Activated CD4-positive, alpha-beta T cell treated with anti-CD3 and anti-CD28 coated beads, Interleukin-2, amount 50 U/mL, for 4 hours (primary cell): Measurements from ENCODE around the gene FCAMR.

ENCODE experiments used
- DNase-seq, 2 experiments: peaks; one replicate each; pipeline ENCODE4 v3.0.0-alpha.2; 2020

Gene FCAMR

DNA sequence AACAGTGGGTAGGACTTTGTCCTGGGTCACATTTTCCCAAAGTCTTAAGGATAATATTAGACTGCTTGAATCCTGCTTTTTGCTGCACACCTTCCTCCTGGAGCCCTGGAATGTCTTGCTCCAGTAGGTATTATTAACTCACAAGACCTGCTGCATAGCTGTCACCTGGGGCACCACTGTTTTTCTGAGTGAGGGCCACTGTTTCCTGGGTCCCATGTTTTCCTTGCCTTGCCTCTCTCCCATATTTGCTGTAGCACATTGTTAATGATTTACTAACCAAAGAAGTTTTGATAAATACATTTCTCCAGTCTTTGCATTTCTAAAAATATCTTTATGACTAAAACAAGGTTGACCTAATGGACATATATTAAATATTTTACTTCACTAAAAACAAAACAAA, 22.5 kb upstream of the FCAMR start:
- no peak for DNase-seq

DNA sequence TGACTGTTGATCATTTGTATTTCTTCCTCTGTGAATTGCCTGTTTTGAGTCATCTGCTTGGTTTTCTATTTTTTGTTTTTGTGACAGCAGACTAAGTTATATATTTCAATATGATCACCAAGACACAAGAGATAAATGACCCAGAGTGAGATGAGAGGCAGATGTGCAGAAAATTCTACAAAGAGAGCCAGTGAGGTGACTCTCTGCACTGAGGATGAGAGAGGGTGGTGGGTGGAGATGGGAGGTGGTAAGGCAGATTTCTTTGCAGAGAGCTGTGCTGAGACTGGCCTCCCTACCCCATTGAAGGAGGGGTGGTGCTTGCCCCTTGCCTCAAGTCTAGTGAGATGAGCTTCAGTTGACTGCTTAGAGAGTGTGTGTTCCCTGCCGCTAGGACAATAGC, 17.6 kb upstream of the FCAMR start:
- DNase-seq, result no peak

DNA sequence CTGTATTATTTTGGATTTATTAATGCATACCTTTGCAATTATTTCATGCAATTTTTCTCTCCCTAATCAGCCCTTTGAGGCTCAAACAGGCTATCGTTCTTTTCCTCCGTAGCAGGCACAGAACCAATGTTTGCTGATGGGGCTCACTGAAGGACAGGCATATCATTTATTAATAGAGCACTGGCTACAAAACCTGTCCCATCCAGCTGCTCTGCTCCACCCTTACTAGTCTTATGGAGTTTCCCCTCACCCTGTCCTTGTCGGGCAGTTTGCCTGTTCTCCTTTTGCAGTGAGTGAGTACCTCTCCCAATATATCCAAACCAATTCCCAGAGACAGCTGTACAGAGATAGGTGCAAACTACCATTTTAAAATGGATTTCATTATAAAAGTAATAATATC, 16.6 kb upstream of the FCAMR start:
- no peak for DNase-seq

DNA sequence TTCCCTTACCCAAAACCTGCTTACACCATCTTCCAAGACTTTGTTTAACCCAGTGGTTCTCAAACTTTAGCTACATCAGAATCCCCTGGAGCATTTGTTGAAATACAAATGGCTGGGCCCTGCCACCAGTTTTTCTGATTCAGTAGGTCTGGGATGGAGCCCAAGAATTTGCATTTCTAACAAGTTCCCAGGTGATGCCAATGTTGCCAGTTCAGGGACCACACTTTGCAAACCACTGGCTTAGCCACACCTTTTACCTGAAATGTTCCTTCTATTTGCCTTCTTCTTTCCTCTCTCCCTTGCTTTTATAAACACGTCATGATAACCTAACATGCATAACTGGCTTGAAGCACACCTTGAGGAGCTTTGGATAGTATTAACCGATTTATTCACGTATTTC, 16.1 kb upstream of the FCAMR start:
- no peak for DNase-seq

DNA sequence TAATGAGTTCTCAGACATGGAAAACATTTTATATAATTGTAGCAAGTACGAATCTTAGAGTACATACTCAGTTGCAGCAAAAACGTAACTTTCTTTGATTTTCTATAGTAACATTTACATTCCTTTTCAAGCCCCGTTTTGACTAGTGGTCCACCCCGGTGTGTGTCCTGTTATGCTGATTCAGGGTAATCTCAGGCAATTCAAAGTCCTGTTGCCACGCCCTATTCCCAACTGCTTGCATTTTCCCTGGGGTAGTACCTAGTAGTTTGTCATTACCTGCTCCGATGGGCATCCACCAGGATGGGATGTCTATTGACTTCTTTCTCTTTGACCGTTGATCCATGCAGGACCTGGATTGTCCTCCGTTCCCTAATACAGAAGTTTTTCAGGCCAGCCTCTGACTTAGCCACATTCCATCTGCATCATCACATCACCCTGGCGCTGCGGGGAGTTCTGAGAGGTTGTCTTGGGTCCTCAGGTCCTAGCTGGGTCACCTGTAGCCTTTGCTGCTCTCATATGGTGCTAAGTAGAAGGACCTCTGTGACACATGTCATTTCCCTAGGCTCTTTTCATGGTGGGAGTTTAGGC, 15.0 kb upstream of the FCAMR start:
- DNase-seq, result no peak

DNA sequence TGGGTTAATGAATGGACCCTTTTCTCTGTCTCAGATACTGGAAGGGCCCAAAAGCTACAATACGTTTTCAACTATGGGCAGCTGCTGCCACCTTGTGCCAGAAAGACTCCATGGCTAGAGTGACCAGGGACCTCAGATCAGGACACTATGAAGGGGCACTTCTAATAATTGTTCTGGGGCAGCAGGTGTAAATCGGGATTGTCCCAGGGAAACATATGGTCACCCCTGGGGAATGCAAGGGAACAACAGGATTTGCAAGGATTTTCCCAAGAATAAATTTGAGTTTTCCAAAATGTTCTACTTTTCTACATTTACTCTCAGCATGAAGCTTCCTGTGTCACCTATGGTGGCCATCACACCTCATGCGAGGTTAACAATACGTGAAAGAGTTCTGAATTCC, 12.0 kb upstream of the FCAMR start:
- peak; percentile 51 to 58 for DNase-seq

DNA sequence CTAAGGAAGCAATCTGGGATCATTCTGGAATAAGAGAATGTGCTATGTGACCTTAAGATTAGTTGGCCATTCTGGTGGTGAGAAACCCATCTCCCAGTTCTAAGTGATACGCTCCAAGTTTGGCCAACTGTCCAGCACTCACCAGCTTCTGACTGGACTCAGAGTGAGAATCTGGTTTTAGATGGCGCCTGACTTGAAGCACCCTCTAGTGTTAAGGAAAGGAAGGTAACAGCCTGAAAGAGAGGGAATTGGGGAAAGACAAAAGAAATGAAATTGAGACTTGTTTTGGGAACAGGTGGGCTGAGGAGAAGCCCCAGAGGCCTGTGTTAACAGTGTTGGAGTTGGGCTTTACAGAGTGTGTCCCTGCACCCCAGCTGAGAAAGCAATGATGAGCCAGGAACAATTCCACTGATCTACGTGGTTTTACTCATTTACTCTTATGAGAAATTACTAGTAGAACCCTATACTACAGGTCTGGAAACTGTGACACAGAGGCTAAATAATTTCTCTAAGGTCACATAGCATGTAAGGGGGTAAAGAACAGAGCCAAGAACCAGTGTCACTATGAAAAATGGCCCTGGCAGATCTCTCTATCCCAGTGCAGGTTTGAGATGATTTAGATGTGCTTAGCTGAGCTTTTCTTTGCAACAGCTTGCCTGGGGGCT, 9.3 kb upstream of the FCAMR start:
- no peak for DNase-seq

DNA sequence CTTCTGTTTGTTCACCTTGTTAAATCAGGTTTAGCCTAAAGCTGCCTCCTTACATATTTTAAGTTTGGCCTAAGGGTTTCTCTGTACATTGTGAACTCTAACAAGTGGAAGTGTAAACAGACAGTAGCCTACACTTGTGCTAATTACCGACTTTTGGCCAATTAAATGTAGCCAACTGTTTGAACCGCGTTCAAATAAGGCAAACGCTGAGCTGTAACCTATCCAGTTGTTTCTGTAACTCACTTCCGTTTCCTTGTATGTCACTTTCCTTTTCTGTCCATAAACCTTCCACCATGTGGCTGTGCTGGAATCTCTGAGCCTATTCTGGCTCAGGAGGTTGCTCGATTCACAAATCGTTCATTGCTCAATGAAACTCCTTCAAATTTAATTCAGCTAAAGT, 8.0 kb upstream of the FCAMR start:
- DNase-seq, result no peak

DNA sequence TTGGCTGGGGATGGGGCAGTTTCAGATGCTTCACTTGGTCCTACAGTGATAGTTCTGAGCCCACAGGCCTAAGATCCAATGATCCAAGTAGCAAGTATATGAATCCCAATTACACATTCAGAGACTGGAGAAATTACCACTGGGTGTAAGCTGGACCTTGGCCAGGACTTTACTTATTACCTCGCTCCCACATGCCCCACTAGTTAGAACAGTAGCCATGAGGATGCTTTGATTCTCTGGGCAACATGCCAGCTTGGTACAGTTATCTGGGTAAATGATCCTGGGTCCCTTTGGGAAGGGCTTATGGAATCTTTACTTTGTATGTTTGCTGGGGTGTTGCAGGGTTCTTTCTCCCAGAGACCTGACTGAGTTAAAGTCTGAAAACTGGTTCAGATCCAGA, 5.0 kb upstream of the FCAMR start:
- no peak for DNase-seq

DNA sequence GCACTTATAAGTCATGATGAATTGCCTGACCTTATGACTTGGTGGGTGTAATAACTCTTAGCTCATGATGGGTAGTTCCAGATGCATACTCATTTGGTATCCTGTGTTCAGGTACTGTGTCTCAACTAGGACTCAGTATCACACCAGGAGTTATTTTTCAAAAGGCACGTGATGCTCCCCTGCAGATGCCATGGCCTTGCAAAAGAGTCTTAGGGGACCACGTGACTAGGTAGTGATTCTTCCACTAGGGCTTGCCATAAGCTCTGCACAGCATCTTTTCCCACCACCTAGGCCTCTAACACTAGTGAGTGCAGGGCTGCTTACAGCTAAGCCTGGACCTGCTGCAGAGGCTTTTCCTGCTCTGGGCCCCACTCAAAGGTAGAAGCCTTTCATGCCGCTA, 3.9 kb upstream of the FCAMR start:
- no peak for DNase-seq

DNA sequence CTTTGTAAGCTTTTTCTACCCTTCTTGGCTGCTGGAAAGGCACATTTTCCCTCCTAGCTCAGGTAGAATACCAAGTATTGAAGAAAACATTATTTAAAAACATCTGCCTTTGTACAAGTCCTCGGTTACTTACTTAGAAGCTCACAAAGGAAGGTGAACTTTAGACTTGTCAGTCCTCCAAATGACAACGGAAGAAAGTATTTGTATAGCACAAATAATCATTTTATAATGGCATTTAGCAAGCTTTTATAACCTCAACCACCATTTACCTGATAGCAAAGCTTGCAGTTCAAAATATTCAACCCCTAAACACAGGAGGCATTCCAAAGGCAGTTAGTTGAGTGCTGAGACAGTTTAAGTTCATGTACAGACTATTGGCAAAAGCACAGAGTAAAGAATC, 2.5 kb upstream of the FCAMR start:
- no peak for DNase-seq

DNA sequence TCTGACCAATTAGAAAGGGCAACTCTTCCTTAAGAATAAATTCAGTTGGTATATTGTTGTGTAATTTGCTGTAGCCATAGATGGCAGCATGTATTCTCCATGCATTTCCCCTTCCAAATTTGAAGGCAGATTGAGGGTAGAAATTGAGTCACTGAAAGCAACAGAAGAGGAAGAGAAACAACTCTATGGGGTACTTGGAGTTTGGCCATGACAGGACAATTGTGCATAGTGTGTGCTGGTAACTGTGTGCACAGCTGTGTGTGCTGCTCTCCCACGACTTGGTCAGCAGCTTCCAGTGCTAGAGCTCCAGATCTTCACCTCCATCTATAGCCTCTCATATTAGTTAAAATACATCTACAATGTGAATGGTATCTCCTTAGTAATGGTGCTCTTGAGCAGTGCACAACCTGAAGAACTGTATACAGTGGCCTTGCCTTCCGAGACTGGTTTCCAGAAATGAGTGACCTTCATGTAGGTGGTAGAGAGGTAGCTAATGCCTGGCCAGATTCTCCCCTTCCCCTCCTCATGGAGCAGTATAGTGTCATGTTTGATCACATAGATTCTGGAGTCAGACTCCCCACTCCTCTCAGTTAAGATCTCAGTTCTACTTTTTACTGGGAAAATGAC, 882 bp upstream of the FCAMR start:
- no peak for DNase-seq

DNA sequence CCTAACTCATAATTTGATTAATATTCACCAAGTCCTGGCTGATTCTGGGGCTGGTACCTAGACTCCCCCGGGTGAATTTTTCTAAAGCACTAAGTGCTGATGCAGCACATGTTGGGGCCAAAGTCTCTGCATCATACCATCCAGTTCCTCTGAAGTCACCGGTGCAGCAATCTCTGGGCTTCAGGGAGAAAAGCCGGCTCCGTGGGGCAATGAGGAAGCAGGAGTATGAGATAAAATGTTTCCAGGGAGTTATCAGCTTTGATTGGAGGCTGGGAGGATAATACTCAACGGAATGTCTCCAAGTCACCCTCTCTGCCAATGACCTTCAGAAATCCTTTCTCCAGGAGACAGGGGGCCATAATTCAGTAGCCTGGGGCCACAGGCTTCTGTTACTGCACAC, 1.2 kb downstream of the FCAMR start:
- DNase-seq, result no peak

DNA sequence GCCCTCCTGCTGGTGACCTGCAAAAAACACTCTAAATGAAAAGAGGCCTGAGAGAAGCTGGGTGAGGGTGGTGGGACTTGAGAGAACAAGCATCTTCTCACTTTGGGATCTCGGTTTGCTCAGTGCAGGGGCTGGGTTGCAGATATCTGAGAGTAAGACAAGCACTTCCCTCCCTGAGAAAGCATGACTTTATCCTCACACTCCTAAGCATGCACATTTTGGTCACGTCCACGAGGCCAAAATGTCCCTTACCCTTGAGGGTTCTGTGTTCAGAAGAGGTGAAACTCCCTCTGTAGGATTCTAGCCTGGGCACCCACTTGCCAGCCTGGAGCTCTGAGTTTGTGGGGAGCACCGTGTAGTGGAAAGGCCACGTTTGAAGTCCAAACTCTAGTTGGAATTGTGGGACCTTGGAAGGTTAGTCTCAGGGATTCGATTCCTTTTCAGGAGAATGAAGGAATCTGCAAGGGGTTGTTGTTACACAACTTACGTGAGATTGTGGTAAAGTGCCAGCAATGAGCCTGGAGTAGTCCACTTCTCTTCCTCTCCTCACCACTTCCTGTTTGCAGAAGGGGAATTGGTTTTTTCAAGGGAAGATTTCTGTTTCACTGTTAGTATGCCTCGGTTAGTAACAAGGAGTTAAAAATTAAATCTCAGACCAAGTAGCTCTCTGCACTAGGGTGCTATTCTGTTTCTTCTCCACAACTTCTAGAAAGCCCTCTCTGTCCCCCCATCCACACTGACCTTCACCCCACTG, 3.0 kb downstream of the FCAMR start:
- no peak for DNase-seq

DNA sequence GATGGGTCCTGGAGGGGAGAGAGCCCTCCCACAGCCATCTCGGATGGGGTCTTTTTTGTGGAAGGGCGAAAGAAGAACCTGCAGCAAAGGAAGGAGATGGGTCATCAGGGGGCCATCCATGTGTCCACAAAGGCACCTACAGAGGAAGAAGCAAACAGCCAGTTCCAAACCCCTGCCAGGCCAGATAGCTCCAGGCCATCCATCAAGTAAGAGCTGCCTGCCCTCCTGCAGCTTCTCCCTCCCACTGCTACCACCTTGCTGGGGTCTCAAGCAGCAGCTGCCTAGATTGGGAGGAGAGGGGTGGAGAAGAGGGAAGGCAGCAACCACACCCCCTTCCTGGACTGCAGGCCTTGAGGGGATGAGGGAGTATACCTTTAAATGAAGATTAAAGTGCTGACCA, 4.5 kb downstream of the FCAMR start:
- DNase-seq, result no peak

DNA sequence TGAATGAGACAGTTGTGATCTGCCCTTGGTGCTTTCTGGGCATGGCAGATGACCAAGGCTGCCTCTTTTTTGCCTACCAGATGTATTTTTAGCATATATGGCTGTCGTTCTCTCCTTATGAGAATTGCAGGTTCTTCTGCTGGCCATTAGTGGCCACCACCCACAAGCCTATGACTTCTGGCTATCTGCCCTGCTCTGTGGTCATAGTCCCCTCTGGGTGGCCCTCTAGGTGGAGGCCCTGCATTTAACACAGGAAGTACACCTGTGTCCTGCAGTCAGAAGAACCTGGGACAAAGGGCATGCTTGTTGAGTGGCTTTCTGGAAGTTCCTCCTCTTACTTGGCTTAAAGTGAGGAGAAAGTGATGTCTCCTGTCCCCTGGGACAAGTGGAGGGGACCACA, 6.5 kb downstream of the FCAMR start:
- no peak for DNase-seq

DNA sequence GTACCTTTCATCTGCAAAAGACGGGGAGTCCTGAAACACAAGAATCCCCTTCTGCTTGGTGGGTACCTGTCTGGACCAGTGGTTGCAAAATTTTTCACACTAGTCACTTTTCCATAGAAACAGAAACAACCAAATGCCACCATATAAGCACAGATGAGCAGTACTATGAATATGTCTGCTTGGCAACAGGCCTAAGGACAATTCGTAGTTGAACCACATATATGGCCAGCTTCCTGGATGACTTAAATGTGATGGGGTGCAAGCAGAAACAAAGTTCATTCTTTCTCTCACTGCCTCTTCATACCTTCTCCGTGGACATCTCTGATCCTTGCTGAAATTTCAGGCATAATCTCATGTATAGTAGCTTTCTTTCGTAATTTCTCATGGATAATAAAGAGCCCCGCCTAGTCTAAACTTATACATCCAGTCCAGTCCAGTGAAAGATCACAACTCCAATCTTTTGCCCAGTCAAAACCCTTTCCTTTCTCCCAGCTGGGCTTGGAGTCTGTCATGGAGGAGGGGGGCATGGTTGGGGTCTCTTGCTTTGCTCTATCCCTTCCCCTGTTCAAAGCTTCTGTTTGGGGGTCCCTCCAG, 7.0 kb downstream of the FCAMR start:
- no peak for DNase-seq

DNA sequence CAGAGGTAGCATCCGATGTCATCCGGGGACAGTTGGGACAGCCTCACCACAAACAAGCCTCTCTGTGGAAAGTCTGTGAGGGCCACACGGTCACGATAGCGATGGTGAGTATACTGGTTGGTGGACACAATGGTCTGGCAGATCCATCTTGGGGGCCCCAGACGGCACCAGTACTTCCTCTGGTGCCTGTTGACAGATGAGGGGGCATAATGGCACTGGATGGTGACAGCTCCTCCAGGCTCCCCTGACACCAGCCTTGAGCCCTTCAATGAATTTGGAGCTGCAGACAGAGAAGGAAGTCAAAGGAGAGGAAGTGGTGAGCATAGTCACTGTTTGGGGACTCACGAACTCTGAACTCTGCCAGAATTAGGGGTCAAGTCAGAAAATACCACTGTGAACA, 8.0 kb downstream of the FCAMR start:
- DNase-seq, result no peak

DNA sequence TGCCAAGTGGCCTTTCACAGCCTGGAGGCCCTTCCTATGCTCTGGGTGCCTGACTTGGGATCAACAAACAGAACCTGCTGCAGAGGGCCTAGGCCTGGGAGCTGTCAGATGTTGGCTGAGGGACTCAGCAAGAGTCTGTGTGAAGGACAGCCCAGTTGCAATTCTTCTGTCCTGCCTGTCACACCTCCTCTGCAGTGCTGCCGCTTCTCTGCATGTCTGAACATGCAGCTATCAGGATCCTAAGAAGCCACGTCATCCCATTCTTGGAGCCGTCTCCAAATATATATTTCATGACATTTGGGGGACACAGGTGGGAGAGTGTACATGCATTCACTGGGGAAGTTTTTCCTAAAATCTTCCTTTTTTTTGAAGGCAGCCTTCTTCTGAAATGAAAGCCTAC, 8.6 kb downstream of the FCAMR start:
- DNase-seq, result no peak

DNA sequence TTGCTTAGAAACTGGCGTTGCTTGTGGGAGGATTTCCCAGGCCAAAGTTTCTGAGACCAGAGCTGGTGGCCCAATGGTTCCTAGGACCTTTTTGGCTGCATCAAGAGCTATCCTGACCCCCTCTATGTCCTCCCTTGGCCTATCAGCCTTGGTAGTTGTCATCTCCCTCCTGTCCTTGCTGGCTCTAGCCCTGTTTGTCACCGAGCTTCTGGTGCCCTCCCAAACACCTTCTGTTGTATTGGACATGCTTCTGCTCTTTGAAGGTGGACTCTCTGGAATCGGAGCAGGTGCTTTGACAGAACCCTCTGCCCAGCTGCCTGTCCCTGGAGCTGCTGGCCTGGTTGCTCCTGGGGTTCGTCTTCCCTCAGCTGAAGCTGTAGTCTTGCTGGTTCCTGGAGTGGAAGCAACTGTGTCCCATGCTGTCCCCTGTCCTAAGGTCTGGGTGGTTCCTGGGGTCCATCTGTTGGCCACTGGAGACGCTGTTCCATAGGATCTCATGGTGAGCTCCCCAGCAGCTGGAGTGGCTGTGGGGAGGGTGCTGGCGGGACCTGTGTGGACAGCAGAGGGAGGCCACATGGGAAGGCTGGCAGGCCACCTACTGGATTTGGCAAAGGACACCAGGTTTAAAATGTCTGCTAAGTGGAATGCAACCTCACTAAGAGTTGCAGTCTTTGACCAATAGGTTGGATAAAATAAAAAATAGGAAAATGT, 9.4 kb downstream of the FCAMR start:
- no peak for DNase-seq

DNA sequence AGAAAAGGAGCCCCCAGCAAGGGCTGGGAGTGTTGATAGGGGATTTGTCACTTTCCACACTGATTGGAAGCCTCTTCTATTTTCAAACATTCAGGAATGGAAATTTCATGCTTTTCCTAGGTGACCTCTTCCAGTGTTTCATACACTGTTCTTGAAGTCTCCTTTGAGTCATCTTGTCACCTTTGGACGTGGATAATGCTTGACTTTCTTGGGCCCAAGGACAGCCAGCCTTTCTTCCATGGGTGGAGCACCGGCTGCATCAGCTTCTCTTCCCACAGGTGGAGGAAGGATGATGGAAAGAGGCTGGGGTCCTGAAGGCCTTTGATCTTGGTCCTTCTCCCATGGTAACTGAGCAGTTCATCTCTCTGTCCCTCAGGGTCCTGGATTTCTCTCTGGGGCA, 12.1 kb downstream of the FCAMR start:
- no peak for DNase-seq

DNA sequence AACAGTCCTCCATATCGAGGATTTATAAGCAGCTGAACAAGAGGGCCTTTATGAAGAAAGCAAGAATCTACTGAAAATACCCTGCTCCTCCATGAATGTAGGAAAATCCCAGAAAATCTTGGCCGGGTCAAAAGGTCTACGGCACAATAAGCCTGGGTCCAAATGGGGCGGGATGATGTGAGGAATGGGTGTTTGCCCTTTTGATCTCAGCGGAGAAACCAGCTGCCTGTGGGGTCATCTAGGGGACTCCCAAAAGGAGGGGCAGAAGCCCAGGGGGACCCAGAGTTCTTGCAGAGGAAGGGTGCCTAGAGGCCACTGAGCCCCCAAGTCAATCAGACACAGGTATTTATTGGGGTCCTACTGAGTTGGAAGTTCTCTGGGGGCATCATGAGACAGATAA, 12.6 kb downstream of the FCAMR start:
- no peak for DNase-seq
